ENCODE measurements around the gene MUC16.
"Not testable (repeated sequence)": the region's sequence is repeated elsewhere in the genome, so short reads cannot be mapped to it uniquely, and the experiment has no call there.

The MUC16 gene

DNA sequence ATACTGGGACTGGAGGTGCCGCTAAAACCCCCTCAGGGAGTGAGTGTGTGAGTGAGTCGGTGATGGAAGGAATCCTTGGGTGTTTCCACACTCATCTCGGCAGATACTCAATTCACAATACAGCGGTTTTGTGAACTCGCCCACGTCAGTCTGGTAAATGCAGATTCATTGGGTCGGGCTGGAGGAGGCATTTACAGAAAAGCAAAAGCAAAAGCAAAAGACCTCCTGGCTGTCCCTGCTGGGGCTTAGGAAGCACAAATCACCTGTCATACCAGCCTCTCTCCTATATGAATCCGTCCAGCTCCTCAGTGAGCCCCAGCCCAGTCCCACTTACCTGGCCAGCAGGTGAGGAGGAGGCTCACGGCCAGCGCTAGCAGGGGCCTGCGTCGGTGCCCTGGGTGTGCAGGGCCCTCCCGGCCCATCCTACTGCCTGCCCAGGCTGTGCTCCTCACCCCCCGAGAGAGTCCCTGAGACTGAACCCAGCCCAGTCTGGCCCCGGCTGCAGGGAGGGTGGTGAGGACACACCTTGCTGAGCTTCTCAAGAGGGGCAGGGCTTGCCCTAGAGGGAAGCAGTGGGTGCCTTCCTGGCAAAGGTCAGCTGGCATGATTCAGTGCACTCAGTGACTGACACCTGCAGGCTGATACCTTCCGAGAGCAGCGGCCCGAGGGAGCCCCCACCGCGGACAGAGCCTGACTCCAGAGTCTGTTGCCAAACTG lies at the start of gene MUC16:
TSS of gene MUC16 (minus strand) at position 475 of the 717 bp plus-strand sequence.
- no peak for DNase-seq

DNA sequence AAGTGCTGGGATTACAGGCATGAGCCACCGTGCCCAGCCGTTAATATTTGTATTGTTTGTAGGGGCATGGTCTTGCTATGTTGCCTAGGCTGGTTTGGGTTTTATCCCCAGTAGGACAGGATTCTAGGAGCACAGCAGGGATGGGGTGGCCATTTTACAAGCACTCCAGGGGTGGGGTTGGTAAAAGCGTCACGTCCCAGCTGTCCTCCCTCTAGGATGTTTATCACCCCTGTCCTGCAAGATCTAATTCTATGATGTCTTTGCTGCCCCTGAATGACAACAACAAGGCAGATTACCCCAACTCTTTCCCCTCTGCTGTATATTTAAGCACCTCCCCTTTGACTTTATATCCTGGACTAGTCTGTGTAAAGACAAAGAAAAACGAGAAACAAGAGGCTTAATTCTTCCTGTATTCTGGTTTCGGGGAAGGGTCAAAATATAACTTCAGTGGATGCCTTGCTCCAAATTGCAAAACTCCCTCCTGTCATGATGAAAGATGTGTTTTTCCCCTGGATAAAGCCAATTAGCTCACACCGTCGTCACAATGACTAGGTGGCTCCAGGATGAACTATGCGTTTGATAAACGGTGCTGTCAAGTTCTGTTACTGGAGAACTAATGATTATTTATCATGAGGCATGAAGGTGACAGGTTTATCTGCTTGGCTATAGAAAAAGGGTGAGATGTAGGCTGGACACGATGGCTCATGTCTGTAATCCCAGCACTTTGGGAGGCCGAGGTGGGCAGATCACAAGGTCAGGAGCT lies 48.9 kb upstream of the MUC16 start:
- DNase-seq, result peak; percentile 55

DNA sequence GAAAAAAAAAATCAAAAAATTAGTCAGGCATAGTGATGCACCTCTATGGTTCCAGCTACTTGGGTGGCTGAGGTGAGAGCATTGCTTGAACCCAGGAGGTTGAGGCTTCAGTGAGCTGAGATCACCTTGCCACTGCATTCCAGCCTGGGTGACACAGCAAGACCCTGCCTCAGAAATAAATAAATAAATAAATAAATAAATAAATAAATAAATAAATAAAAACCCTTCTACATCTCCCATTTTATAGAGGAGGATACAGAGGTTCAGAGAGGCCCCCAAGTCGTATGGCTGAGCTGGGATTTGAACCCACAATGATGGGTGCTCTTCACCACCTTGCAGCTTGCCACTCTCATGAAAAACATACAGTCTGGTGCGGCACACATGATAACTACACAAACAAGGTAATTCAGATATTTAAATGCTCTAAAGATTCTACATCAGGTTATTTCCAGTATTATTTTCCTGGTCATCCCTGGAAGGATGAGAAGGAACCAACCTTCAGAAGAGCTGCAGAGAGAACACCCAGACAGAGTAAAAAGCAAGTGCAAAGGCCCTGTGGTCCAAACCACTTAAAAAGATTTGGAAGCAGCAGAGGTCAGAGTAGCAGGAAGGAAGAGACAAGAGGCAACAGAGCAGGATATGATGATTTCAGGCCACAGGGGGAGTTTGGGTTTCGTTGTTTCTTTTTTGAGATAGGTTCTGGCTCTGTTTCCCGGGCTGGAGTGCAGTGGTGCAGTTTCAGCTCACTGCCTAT lies 47.5 kb upstream of the MUC16 start:
- no peak for DNase-seq

DNA sequence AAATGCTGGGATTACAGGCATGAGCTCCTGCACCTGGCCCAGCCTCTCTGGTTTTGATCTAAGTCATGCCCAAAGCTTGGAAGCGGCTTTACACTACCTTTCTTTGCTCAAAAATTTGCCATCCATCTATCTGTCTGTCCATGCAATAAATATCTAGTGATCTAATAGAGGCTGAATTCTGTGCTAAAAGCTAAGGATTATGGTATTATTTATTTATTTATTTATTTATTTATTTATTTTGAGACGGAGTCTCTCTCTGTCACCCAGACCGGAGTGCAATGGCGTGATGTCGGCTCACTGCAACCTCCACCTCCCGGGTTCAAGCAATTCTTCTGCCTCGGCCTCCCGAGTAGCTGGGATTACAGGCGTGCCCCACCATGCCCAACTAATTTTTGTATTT lies 45.9 kb upstream of the MUC16 start:
- DNase-seq, result not testable (repeated sequence)

DNA sequence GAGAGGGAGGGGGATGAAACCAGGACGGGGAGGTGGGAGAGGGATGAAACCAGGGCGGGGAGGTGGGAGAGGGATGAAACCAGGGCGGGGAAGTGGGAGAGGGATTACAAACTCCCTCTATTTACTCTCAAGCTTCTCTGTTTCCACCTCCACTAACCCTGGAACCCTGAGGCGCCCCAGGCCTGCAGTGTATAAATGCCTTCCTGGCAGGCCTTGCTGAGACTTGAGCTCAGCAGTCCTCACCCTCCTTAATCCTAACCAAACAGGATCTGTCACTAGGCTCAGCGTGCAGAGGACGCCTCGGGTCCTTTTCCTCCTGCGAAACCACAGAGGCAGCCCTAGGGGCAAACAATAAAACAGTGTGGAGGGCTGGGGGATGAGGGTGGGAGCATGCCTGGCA lies 44.6 kb upstream of the MUC16 start:
- DNase-seq, result no peak

DNA sequence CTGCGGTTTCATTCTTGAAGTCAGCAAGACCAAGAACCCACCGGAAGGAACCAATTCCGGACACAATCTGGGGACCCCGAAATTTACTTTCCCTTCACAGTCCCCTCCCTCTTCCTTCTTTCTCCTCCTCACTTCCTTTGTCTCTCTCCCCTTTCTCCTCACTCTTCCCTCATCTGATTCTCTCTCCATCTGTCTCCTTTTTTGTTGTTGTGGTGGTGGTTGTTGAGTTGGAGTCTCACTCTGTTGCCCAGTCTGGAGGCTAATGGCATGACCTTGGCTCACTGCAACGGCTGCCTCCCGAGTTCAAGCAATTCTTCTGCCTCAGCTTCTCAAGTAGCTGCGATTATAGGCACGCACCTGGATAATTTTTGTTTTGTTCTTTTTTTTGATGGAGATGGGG lies 44.0 kb upstream of the MUC16 start:
- DNase-seq, result no peak

DNA sequence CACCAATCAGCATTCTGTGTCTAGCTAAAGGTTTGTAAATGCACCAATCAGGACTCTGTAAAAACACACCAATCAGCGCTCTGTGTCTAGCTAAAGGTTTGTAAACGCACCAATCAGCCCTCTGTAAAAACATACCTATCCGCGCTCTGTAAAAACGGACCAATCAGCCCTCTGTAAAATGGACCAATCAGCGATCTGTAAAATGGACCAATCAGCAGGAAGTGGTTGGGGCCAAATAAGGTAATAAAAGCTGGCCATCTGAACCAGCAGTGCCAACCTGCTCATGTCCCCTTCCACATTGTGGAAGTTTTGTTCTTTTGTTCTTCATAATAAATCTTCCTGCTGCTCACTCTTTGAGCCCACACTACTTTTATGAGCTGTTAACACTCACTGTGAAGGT lies 43.5 kb upstream of the MUC16 start:
- DNase-seq, result not testable (repeated sequence)

DNA sequence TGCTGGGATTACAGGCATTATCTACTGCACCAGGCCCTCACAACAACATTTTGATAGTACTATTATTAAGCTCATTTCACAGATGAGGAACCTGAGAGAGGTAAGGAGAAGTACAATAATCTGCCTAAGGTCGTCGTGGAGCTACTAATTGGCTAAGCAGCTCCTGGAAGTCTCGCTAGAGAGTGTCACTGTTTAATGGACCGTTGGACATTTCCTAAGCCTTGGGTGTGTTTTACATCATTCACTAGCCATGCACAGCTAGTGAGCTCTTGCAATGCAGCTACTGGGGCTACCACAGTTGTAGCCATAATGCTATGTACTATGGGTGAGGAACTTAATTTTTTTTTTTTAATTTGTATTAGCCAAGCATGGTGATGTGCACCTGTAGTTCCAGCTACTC lies 42.7 kb upstream of the MUC16 start:
- no peak for DNase-seq

DNA sequence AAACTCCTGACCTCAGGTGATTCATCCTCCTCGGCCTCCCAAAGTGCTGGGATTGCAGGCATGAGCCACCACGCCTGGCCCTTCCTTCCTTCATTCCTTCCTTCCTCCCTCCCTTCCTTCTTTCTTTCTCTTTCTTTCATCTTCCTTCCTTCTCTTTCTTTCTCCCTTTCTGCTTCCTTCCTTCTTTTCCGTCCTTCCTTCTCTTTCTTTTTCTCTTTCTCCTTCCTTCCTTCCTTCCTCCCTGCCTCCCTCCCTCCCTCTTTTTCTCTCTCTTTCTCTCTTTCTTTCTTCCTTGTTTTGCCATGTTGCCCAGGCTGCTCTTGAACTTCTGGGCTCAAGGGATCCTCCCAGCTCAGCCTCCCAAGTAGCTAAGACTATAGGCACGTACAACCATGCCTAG lies 36.5 kb upstream of the MUC16 start:
- no peak for DNase-seq

DNA sequence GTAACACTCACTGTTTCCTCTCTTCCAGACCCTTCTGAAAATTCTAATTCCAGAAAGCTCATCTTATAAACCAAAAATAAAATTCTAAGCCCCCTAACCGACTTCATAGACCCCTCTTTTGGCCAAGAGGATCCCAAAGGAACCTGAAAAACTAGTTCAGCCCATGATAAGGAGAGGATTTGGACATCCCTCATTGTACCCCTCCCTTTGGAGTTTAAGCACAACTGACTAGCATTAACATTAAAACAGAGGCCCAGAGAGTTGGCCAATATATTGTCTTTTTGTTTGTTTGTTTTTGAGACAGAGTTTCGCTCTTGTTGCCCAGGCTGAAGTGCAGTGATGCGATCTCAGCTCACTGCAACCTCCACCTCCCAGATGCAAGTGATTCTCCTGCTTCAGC lies 34.2 kb upstream of the MUC16 start:
- no peak for DNase-seq

DNA sequence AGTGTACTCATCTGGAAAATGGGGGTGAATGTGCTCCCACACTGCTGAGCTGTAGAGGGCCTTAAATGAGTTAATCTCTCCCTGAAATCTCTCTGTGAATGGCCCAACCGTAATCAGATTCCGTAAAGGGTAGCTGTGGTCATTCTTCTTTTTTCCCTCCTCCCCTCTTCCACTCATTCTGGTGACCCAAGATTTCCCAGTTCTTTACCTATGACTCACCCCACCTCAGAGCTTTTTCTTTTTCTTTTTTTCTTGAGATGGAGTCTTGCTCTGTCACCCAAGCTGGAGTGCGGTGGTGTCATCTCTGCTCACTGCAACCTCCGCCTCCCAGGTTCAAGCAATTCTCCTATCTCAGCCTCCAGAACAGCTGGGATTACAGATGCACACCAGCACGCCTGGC lies 33.3 kb upstream of the MUC16 start:
- no peak for DNase-seq

DNA sequence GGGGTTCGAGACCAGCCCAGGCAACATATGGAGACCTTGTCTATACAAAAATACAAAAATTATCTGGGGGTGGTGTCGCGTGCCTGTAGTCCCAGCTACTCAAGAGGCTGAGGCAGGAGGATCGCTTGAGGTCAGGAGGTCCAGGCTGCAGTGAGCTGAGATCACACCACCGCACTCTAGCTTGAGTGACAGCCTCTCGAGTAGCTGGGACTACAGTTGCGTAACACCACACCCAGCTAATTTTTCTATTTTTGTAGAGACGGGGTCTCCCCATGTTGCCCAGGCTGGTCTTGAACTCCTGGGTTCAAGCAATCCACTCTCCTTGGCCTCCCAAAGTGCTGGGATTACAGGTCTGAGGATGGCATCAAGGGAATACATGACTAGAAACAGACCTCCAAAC lies 30.8 kb upstream of the MUC16 start:
- DNase-seq, result no peak

DNA sequence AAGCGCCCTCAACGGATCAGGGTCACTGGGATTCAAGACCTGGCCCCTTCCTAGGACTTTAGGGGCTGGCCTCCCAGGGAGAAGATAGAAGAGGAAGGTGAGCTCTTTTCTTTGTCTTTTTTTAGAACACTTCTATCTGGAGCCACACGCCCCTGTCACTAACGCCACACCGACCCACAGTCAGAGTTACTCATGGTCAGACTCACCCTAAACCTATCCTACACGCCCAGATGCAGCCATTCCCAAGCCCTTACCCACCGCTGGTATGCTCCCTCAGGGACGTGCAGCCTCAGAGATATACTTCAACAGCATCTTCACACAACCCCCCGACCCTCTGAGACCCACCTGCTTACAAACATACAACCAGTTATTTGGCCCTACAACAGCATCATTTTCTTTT lies 29.9 kb upstream of the MUC16 start:
- DNase-seq, result no peak

DNA sequence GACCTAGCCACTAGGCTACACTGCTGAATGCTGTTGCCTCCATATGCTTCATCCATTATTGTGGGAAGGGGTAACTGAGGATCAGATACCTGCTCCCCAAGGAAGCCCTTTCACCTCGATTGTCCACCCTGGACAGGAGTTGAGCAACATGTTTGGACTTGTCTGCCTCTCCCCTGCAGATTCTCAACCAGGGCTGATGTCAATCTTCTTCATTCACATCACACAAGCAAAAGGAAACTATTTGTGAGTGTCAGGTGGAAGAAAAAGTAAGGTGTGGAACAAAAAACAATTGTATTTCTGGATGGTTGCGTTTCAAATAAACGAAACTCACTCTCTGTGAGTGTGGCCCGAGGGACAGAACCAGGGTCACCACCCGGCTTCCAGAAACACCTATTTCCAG lies 29.5 kb upstream of the MUC16 start:
- DNase-seq, result no peak

DNA sequence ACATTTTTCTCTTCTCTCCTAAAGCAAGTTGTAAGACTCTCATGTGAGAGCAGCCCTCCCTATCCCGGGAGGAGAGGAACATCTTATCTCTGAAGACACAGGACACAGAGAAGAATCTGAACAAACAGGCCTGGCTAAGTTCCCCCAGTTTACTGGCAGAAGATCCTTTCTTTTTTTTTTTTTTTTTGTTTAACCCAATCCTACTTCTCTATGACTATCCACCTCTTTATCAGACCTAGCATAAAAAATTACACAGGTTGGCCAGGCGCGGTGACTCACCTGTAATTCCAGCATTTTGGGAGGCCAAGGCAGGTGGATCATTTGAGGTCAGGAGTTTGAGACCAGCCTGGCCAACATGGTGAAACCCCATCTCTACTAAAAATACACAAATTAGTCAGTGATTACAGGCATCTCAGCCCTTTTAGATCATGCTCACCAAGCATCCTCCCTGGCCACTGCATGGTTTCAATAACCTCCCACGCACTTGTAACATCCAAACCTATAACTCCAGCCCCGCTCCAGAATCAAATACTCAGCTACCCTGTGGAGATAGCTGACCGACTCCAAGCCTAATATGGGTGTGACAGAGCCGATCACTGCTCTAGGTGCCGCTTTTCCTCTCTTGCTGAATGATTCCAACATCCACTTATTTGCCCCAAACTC lies 27.3 kb upstream of the MUC16 start:
- DNase-seq, result no peak

DNA sequence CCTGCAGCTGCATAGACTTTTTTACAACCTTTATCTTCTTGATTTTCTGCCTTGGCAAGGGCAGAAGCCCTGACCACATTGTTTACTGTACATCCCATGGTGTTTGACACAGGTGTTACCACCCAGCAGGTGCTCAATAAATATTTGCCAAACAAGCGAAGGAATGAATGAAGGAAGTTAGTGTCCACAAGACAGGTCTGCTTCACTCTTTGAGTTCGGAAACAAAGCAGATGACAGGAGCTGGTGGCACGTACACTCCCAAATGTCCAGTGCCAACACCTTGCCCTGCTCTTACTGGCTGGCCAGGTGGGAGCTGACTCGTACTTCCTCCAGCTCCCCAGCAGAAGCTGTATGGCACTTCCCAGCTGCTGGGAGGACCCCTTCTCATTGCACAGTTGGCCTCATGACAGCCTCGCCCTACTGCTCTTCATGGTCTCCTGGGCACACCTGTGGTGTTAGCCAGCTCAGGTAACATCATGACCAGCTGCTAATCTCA lies 22.0 kb upstream of the MUC16 start:
- DNase-seq, result no peak

DNA sequence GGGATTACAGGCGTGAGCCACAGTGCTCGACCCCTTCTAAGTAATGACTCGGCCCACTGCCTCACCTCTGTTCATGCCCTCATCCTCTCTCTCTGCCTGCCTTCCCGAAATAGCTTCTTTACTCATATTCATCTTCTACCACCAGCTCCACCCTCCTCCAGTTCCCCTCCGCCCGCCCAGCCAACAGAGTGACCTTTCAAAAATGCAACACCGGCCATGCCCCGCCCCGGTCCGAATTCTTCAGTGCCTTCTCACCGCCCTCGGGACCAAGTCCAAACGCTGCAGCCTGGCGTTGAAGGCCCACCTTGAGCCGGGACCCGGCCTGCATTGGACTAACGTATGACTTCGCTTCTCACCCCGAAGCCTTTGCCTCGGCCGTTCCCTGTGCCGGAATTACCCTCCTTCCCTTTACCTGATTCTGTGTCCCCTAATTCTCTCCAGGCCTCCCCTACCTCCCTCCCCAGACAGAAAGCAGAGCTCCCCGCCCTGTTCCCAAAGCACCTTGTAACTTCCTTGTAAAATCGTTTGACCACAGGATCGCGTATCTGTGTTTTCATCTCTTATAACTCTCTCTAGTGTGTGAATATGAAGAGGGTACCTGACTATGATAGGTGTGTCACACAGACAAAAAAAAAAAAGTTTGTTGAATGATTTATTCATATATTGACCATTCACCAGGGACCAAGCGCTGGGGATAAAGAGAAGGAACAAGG lies 8.1 kb upstream of the MUC16 start:
- no peak for DNase-seq

DNA sequence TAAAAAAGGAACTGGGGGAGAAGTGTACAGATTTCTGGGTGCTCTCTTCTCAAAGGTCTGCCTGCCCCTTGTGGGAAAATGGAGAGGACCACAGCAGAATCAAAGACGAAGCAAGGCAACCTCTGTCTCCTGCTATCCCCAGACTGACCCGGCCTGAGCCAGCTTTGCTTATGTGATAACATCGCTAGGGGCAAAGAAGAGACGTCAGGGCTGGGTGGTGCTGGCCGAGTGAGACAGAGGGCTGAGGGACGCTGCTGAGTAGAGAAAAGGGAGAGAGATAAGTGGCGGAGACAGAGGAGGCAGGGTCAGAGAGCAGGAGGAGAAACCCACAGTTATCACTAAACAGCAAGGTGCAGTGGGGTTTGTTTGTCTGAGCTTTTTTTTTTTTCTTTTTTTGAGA lies 4.6 kb upstream of the MUC16 start:
- no peak for DNase-seq

DNA sequence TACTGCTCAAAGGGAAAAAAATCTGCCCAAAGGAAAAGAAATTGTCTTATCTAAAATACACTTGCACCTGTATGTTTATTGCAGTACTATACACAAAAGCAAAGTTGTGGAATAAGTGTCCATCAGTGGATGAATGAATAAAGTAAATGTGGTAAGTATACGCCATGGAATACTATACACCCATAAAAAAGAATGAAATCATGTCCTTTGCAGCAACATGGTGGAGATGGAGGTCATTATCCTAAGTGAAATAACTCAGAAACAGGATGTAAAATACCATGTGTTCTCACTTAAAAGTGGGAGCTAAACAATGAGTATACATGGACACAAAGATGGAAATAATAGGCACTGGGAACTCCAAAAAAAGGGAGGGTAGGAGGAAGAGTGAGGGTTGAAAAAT lies 3.8 kb upstream of the MUC16 start:
- no peak for DNase-seq

DNA sequence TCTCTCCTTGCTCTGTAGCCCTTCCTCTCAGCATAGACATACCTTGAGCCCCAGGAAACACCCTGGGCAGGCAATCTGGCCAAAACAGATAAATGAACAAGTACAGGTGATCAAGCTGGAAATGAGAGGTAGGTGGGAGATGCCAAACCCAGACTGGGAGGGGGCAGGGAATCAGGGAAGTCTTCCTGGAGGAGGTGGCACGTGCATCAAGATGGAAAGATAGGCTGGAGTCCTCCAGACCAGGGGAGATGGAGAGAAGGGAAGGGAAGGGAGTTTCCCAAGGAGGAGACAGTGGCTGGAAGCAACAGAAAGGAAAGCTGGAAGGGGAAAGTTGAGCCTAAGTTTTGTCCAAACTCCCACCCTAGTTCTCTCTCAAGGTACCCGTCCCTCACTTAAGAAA lies 1.7 kb upstream of the MUC16 start:
- DNase-seq, result no peak

DNA sequence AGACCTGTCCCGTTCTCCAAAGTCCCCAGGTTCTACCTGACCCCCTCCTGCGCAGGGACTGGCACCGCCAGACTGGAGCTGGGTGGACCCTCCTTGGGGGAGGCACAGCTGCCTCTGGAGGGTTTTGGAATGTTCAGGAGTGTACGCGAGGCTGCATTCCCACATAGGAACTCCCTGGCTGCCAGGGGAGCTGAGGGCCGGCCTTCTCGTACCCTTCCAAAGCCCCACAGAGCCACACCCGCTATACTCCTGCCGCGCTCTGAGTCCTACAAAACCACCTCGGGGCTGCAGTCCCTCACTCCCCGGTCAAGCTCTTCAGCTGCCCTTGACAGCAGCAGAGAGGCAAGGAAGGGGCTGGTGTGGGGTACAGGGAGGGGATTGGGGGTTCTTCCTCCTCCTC lies 484 bp upstream of the MUC16 start:
- no peak for DNase-seq

DNA sequence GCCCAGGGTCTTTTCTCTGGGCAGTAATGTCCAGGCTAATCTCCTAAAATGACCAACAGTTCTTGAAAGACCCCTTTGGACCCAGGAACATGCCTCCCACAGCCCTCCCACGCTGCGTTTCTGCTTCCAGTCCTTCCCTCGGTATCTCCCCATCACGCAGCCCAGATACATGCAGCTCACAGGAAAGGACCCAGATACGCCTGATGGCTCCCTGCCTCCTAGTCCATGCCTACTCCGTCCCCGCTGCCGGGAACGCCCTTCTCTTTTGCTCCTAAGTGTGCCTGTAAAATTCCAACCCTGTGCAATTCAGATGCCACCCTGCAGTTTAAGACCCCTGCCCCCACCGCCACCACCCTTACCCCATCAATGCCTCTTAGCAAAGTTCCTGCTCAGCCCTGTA lies 778 bp downstream of the MUC16 start:
- no peak for DNase-seq

DNA sequence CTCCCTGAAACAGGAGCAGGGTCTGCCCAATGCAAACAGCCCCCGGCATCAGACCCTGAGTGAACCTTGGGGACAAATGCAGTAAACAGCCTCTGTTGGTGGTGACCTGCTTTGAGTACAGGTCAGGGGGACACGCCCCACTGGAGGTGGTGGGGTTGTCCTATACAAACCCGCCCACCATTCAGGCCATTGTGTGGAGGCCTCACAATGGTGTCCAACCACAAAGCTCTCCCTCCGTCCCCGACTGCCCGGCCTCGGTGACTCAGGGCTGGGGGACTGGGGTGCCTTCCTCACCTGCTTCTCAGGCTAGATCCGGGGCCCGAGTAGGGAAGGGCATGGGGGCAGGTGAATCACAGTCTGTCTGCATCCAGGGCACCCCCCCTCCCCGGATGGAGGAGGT lies 1.5 kb downstream of the MUC16 start:
- DNase-seq, result no peak
